Keratinocyte (primary cell): ENCODE measurements around the gene RGL3. TPM values are rescaled to one million over a fixed set of nuclear protein-coding genes. Genes with fewer than 3 reads are reported as not detected.

Experiments used
- DNase-seq: peaks from one replicate; pipeline ENCODE4 v3.0.0-alpha.2; 2011; ENCODE audit warnings: low read depth, missing footprints, low spot score
- FAIRE-seq: peaks from 2 replicates; lab custom pipeline; 2011; peaks lifted over from hg19 to GRCh38; lab: Jason Lieb, UNC
- H2AFZ ChIP-seq: 2 replicates; pipeline ENCODE4 v1.6.0; 2012; ENCODE audit warnings: low read length, control low read depth, inconsistent platforms; ENCODE audit not compliant: control insufficient read depth
- H3K27ac ChIP-seq: 2 replicates; pipeline ENCODE4 v1.5.1; 2011; ENCODE audit warnings: low read length; ENCODE audit not compliant: control insufficient read depth, insufficient read depth
- H3K27me3 ChIP-seq: 3 replicates; pipeline ENCODE4 v1.6.0; 2011; ENCODE audit warnings: low read length; ENCODE audit not compliant: control insufficient read depth, insufficient read depth; ENCODE audit errors: extremely low read depth
- H3K36me3 ChIP-seq, 2 experiments: 2 replicates in 1 of 2; 3 replicates in 1 of 2; pipeline ENCODE4 v1.5.1; 2011; ENCODE audit warnings: low read length in 2 of 2, mild to moderate bottlenecking in 1 of 2; ENCODE audit not compliant: control insufficient read depth in 2 of 2, insufficient read depth in 2 of 2; ENCODE audit errors: extremely low read depth in 1 of 2
- H3K4me1 ChIP-seq: 3 replicates; pipeline ENCODE4 v1.5.1; 2011; ENCODE audit warnings: low read length; ENCODE audit not compliant: control insufficient read depth, insufficient read depth; ENCODE audit errors: extremely low read depth
- H3K4me2 ChIP-seq: 3 replicates; pipeline ENCODE4 v1.6.0; 2011; ENCODE audit warnings: low read depth, low read length; ENCODE audit not compliant: control insufficient read depth, insufficient read depth; ENCODE audit errors: extremely low read depth
- H3K4me3 ChIP-seq, 3 experiments: fragments of 200-600 bp in 1 of 3; sonication (generic) in 1 of 3; 2 replicates in 2 of 3; 3 replicates in 1 of 3; pipeline ENCODE4 v1.5.1; 2011 to 2016; ENCODE audit warnings: low read length in 3 of 3, mild to moderate bottlenecking in 3 of 3, control low read depth in 2 of 3, inconsistent platforms in 1 of 3, low read depth in 1 of 3, mixed read lengths in 1 of 3, mixed run types in 1 of 3, moderate library complexity in 1 of 3; ENCODE audit not compliant: control insufficient read depth in 2 of 3, insufficient read depth in 2 of 3; ENCODE audit errors: extremely low read depth in 1 of 3
- H3K79me2 ChIP-seq: 2 replicates; pipeline ENCODE4 v1.6.0; 2012; ENCODE audit warnings: low read length; ENCODE audit not compliant: control insufficient read depth, insufficient read depth
- H3K9ac ChIP-seq: 3 replicates; pipeline ENCODE4 v1.6.0; 2011; ENCODE audit warnings: low read length; ENCODE audit not compliant: control insufficient read depth, insufficient read depth; ENCODE audit errors: extremely low read depth
- H3K9me1 ChIP-seq: 3 replicates; pipeline ENCODE4 v1.6.0; 2011; ENCODE audit warnings: low read length; ENCODE audit not compliant: control insufficient read depth, insufficient read depth; ENCODE audit errors: extremely low read depth
- H3K9me3 ChIP-seq: 2 replicates; pipeline ENCODE4 v1.5.1; 2012; ENCODE audit warnings: low read depth, low read length; ENCODE audit not compliant: control insufficient read depth
- H4K20me1 ChIP-seq: 3 replicates; pipeline ENCODE4 v1.6.0; 2011; ENCODE audit warnings: low read length; ENCODE audit not compliant: control insufficient read depth, insufficient read depth; ENCODE audit errors: extremely low read depth
- EZH2 ChIP-seq: IDR thresholded peaks from one replicate; pipeline ENCODE4 v1.6.1; 2012; ENCODE audit warnings: inconsistent platforms, mild to moderate bottlenecking, low read length, moderate library complexity
- dilution Hi-C: fragments of 300-500 bp; cut with MboI; formaldehyde crosslinking; loops from one replicate; pipeline ENCODE4 v1.7.0; 2020; ENCODE audit warnings: low sequenced_read_pairs; ENCODE audit not compliant: extremely low pct_ligation_motif_present
- polyA plus RNA-seq, 5 experiments: library from polyadenylated mRNA; depleted of rRNA in 3 of 5; stranded (reverse) in 3 of 5; stranded (forward) in 1 of 5; unstranded in 1 of 5; fragments of >200 nt; gene quantifications; 1 replicate in 1 of 5; 2 replicates in 3 of 5; 3 replicates in 1 of 5; pipeline versions ENCODE4 v1.2.1 to v1.2.3, GENCODE V29; 2011 to 2012; ENCODE audit warnings: missing spikeins in 2 of 5, low read depth in 1 of 5, low replicate concordance in 1 of 5
- TF ChIP-seq, protein P1 (sequence below), 3 experiments: IDR thresholded peaks in 1 of 3; conservative IDR thresholded peaks in 1 of 3; optimal IDR thresholded peaks in 1 of 3; 2 replicates in 2 of 3; 3 replicates in 1 of 3; pipeline versions ENCODE3 to v1.5.1; 2011; ENCODE audit warnings: low read length in 3 of 3, mild to moderate bottlenecking in 3 of 3, moderate library complexity in 2 of 3, control low read depth in 1 of 3, inconsistent platforms in 1 of 3; ENCODE audit not compliant: insufficient read depth in 2 of 3; ENCODE audit errors: extremely low read depth in 1 of 3

RGL3 gene
- polyA plus RNA-seq, 1 donor (not counting 4 experiments of a cell fraction or from before 2014, with no cell fraction given), result not detected

DNA sequence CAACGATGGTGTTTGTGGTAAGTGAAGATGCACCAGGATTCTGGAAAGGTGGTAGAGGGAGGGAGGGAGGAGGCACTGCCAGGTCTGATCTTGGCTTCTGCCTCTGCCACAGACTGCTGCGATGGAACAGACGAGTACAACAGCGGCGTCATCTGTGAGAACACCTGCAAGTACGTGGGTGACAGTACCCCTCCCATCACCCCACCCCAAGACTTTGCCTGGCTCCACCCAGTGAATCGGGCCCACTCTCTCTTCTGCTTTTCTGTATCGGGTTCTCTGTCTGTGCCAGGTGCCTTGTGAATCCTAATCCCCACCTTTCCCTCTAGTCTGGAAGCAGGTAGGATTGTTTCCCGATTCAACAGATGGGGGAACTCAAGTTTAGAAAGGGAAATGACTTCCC lies 18.8 kb upstream of the RGL3 start:
- Histone ChIP-seq H3K4me2 (no peak overlapping the region), H2AFZ (no peak overlapping the region), H3K27me3 (no peaks in the 10 kb centered on the region), H3K9ac (no peak overlapping the region), H3K27ac (no peak overlapping the region), H3K79me2 (peaks cover 25% of the 10 kb centered on the region), H3K9me1 (peaks cover 2% of the 10 kb centered on the region), H3K36me3 (peaks cover 22 to 28% of the 10 kb centered on the region in 2 experiments), H3K9me3 (no peaks in the 10 kb centered on the region), H3K4me1 (peaks cover 10% of the 10 kb centered on the region), H4K20me1 (no peaks in the 10 kb centered on the region), H3K4me3 (no peak overlapping the region)
- dilution Hi-C loops, result no loop called here
- TF ChIP-seq EZH2, result no peak
- TF ChIP-seq, protein P1, sequence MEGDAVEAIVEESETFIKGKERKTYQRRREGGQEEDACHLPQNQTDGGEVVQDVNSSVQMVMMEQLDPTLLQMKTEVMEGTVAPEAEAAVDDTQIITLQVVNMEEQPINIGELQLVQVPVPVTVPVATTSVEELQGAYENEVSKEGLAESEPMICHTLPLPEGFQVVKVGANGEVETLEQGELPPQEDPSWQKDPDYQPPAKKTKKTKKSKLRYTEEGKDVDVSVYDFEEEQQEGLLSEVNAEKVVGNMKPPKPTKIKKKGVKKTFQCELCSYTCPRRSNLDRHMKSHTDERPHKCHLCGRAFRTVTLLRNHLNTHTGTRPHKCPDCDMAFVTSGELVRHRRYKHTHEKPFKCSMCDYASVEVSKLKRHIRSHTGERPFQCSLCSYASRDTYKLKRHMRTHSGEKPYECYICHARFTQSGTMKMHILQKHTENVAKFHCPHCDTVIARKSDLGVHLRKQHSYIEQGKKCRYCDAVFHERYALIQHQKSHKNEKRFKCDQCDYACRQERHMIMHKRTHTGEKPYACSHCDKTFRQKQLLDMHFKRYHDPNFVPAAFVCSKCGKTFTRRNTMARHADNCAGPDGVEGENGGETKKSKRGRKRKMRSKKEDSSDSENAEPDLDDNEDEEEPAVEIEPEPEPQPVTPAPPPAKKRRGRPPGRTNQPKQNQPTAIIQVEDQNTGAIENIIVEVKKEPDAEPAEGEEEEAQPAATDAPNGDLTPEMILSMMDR (optimal IDR thresholded peaks at IDR 0.05 in 1 of 3, IDR thresholded peaks at IDR 0.05 in 1 of 3, conservative IDR thresholded peaks at IDR 0.05 in 1 of 3; ENCODE audit: extremely low read depth in 1 of 3, insufficient read depth in 2 of 3, low read length in 3 of 3), result no peak
- FAIRE-seq, result no peak
- DNase-seq, result no peak

- no peak for TF ChIP-seq EZH2
- Histone ChIP-seq H4K20me1 (no peaks in the 10 kb centered on the region), H3K27ac (peak overlapping the region; percentile 63), H3K9me1 (peaks cover 2% of the 10 kb centered on the region), H3K4me2 (peak overlapping the region; percentile 97), H2AFZ (peak overlapping the region; percentile 61), H3K9me3 (no peaks in the 10 kb centered on the region), H3K36me3 (peaks cover 16 to 20% of the 10 kb centered on the region in 2 experiments), H3K27me3 (no peaks in the 10 kb centered on the region), H3K4me1 (peaks cover 10% of the 10 kb centered on the region), H3K79me2 (peaks cover 23% of the 10 kb centered on the region), H3K9ac (peak overlapping the region; percentile 79), H3K4me3 (peak overlapping the region; percentile 69 to 81 (median 74))
- FAIRE-seq (no peak), DNase-seq (no peak)
- dilution Hi-C loops, result no loop called here
These were observed 16.8 kb upstream of the RGL3 start for GRCh38 chr19:11435833-11436313.
